ENCODE measurements around the gene NOP14.

DNA sequence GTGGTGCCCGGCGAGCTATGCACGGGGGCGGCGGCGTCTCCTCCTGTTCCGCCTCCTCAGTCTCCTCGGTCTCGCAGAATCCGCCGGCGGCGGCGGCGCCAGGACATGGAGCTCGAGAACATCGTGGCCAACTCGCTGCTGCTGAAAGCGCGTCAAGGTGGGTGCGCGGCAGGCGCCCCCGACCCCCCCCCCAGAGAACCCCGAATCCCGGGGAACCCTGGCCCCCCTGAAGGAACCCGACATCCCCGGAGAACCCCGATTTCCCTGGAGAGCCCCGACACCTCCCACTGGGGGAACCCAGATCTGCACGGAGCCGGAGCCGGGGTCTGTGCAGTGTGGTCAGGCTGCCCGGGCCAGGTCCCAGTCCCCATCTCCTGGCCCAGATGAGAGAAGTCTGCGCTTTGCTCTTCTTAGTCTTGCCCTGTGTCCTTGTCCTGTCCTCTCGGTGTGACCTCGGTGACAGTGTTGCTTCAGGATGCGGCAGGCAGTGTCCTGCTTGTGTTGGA lies 813 bp upstream of the NOP14 start:
- TF ChIP-seq POLR2AphosphoS5 (IDR thresholded peaks at IDR 0.05; ENCODE audit: low read depth, low read length) (no peak), POLR2A (IDR thresholded peaks at IDR 0.05; ENCODE audit: low read depth, low read length) (no peak)

Measured in GM12891 (cell line).